ENCODE data around the gene GPER1.
"Not testable (repeated sequence)": the region's sequence is repeated elsewhere in the genome, so short reads cannot be mapped to it uniquely, and the experiment has no call there.

The GPER1 gene

DNA sequence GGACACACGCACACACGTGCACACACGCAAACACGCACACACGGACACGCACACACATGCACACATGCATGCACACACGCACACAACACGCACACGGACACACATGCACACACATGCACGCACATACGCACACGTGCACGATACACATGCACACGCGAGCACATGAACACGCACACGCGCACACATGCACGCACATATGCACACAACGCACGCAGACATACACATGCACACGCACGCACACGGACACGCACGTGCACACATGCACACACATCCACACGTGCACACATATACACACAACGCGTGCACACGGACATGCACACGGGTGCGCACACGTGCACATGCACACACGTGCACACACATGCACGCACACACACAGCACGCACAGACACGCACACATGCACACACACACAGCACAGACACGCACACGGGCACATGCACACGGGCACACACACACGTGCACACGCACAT lies 17.3 kb upstream of the GPER1 start:
- DNase-seq: no peak

GRCh38 chr7:1071731-1072254 lies 16.1 kb upstream of the GPER1 start:
- DNase-seq: no peak

DNA sequence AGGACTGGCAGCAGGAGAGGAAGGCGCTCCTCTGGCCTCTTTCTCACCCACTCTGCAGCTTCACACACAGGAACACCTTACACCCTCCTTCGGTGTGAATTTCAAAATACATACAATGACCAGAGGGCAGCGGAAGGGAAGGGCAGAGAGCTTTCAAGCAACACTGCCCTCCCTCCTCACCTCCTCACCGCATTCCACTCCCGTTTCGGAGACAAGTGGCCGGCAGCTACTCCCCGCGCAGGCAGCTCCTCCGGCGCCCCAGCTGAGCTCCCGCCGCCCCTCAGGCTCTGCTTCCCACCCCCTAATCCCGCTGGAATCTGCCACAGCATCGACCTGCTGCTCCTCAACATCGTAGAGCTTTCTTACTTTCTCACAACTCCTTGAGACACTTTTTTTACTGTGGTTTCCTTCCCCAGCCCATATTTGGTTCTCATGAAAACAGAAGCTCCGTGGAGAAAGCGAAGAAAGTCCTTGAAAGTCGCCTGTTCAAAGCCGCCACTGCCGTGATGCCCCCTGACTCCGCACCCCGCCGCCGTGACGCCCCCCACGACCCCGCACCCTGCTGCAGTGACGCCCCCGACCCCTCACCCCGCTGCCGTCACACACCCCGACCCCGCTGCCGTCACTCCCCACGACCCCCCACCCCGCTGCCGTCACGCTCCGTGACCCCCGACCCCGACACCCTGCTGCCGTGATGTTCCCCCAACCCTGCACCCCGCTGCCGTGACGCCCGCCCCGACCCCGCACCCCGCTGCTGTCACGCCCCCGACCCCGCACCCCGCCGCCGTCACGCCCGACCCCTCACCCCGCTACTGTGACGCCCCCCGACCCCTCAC lies 14.6 kb upstream of the GPER1 start:
- DNase-seq: no peak

DNA sequence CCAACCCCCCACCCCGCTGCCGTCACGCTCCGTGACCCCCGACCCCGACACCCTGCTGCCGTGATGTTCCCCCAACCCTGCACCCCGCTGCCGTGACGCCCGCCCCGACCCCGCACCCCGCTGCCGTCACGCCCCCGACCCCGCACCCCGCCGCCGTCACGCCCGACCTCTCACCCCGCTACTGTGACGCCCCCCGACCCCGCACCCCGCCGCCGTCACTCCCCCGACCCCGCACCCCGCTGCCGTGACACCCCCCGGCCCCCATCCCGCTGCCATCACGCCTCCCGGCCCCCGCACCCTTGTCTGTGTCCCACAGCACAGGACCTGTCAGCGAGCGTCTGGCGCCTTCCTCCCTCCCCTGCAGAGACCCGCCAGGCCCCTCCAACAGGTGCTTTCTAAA lies 13.9 kb upstream of the GPER1 start:
- DNase-seq: not testable (repeated sequence)

GRCh38 chr7:1074593-1075431 lies 13.1 kb upstream of the GPER1 start:
- no peak for DNase-seq

- DNase-seq: no peak
Measured at GRCh38 chr7:1076184-1077072, 11.5 kb upstream of the GPER1 start.

GRCh38 chr7:1078519-1078918 lies 9.4 kb upstream of the GPER1 start:
- DNase-seq: no peak

DNA sequence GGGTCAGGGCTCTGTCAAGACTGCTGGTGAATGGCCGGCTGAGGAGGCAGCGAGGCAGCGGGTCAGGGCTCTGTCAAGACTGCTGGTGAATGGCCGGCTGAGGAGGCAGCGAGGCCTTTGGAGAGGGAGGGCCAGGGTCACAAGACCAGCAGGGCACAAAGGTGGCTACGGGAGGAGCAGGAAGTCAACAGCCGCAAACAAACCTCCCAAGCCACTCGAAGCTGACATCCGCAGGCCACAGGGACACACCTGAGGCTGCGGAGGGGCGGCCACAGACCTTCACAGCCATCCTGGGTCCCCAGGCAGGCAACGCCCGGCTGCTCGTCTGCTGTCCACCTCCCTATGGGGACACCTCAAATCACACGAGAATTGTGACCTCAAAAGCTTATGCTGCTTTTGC lies 8.9 kb upstream of the GPER1 start:
- no peak for DNase-seq

DNA sequence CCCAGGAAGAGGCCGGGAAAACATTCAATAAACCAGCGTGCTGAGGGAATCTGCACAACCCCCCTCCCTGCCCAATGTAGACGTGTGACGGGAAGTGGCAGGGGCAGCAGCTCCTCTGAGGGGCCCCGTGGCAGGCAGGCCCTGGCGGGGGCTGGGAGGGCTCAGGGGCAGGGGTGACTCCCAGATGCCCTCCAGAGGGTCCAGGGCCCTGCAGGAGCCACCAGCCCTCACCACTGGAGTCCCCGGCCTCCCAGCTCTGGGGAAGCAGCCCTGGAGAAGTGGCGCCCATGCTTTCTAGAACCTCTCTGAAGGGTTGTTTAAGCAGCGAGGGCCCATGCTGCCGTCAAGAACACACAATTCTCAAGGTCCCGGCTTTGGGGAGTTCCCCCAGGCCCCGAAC lies 8.4 kb upstream of the GPER1 start:
- no peak for DNase-seq

GRCh38 chr7:1080252-1080920 lies 7.5 kb upstream of the GPER1 start:
- DNase-seq: no peak

- no peak for DNase-seq
Measured at GRCh38 chr7:1080921-1081255, 7.0 kb upstream of the GPER1 start.

DNA sequence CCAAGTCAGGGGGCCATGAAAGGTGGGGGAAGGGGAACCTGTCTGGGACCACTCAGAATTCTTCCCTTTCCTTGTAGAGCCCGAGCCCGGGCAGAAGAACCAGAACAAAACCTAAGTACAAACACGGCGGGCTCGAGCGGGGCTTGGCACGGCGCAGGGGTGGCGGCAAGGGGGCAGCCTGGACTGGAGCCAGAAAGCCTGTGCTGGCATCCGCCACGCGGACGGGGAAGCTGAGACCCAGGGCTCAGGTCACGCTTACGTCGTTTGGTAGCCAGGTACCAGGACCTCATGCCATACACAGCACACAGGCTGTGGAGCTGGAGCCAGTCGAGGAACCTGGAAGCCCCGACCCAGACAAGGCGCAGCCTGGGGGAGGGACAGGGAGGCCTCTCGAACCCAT lies 6.6 kb upstream of the GPER1 start:
- DNase-seq: no peak

GRCh38 chr7:1081931-1082401 lies 5.9 kb upstream of the GPER1 start:
- DNase-seq: no peak

DNA sequence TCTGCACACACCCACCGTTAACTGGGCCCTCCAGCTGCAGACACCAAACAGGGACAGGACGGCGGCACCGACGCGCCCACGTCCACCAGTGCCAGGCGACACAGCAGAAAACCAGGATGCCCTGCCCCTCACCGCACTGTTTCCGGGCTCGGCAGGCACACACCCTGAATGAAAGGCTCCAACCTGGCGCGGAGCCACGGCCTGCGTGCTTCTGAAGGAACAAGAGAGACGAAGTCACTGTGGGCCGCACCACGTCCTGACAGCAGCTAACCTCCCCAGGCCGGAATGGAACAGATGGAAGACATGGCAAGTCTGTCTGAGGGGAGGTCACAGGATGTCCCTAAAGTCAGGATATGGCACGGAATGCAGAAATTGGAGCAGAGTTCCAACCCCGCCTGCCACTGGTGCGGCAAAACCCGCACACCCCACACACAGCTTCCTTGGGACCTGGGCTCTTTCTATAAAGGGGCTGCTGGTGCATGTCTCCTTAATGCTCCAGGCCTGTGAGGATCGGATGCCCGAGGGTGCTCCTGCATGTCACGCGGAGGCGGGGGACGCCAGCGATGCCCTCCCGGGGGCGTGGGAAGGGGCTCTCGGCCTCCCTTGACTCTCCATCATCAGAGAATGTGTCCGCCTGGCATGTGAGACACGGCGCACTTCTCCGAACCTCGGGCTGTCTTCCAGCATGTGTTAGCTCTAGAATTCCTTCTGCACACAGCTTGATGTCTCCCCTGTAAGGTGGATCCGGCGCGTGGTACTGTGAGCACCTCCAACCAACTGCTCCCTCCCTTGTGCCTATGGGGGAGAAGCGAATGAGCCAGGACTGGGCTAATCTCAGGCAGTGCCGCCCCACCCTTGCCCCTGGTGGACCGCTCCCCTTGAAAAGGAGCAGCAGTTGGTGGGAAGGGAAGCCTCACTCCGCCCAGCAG lies 3.9 kb upstream of the GPER1 start:
- DNase-seq: no peak

DNA sequence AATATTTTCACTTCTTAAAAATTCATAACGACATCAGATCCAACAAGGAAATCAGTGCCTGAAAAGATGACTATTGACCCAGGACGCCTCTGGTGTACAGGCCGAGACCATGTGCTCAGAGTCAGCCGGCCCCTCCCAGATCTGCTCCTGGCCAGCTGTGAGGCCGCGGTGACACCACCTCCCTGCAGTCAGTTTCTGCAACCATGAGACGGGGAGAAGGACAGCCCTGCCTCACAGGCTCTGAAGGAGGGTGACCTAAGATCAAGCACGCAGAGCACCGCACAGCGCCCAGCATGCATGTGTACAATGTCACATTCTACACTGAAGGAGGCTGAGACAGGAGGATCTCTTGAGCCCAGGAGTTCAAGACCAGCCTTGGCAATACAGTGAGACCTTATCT lies 2.6 kb upstream of the GPER1 start:
- no peak for DNase-seq

GRCh38 chr7:1085910-1086421 lies 1.9 kb upstream of the GPER1 start:
- DNase-seq: no peak

DNA sequence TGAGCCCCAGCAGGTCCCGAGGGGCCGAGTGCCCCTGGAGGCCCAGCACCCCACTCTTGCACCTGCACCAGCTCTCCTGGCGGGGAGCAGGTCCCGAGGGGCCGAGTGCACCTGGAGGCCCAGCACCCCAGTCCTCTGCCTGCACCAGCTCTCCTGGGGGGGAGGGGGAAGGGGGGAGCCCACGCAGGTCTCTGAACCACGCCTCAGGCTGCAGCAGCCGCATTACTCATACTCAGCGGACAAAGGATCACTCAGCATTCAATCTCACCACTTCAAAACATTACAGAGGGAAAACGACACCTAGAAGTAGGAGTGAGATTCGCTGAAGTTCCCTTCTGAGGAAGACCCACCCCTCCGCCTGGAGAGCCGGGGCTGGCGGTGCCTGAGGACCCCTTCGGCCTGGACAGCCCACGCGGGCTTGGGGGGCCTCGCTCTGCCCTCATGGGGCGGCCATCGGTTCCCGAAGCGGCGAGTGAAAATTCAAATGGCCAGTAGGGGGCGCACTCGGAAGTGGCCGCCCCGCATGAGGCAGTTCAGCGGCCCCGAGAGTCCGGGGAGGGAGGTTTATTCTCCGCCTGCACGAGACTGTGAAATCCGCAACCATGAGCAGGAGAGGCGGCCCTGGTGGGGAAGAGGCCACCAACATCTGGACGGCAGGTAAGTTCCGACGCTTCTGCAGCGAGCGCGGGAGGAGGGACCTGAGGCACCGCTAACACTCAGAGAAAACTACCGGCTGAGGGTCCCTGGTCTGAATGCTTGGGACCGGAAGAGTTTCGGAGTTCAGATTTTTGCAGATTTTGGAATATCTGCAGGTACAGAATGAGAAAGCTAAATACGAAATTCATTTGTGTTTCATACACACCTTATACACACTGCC lies 1.1 kb upstream of the GPER1 start:
- DNase-seq: peak; percentile 71

DNA sequence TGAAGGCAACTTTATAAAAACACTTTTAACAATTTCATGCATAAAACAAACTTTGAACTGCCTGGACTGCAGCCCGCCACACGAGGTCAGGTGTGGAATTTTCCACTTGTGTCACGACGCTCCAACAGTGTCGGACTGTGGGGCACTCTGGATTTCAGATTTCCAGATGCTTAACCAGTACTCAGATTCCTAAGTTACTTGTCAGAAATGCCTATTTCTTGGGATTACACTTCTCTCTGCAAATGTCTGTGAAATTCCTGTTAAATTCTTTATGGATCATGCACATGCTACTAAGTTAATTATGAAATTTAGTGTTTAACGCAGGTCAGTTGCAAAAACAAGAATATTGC lies 473 bp upstream of the GPER1 start:
- DNase-seq: no peak

GRCh38 chr7:1090236-1090635 lies 2.3 kb downstream of the GPER1 start:
- no peak for DNase-seq

Data from NCI-H82 (cell line).